Measurements from ENCODE around the gene NSFL1C.
A peak's percentile ranks its signal among the peaks of the same experiment; 100 is the strongest.

NSFL1C gene

DNA sequence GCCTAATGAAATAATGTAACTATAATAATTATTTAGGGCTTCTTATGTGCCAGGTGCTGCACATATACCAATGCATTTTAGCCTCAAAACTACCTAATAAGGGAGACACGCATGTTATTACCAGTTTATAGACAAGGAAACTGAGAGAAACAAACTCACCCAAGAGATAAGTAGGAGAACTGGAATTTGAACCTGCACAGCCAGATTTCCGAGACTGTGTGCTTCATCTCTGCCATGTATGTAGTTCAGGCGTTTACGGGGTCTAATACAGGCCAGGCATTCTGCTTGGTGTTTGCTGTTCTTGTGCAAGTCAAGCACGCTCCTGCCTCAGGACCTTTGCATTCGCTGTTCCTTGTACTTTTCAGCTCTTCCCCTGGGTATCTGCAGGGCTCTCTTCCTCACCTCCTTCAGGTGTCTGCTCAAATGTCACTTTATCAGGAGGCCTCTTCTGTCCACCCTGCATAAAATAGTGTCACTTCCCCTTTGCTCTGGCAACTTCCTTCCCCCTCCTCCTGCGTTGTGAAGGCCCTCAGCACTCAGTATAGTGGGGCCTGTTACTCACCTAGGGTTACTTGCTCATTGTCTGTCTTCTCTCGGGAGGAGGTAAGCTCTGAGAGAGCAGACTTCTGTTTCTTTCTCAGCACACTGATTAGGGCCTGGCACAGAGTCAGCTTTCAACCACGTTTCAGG, 6.1 kb upstream of the NSFL1C start:
- H3K36me3 ChIP-seq (ENCODE audit: control insufficient read depth, insufficient read depth, low read length): no peaks in the 10 kb centered on the region
- WGBS, 2 experiments: 83 to 84% methylated on average over 9 of the region's 9 CpGs
- H3K27ac ChIP-seq (ENCODE audit: insufficient read depth, low read depth, low read length, poor library complexity, severe bottlenecking): no peak overlapping the region
- no peaks in the 10 kb centered on the region for H3K4me1 ChIP-seq (ENCODE audit: control insufficient read depth, insufficient read depth, low read length)
- no peaks in the 10 kb centered on the region for H3K9me3 ChIP-seq (ENCODE audit: control insufficient read depth, low read length)
- H3K27me3 ChIP-seq (ENCODE audit: control insufficient read depth, insufficient read depth, low read length, poor library complexity, severe bottlenecking): no peaks in the 10 kb centered on the region
- no peak overlapping the region for H3K4me3 ChIP-seq (ENCODE audit: insufficient read depth, low read depth, low read length)

DNA sequence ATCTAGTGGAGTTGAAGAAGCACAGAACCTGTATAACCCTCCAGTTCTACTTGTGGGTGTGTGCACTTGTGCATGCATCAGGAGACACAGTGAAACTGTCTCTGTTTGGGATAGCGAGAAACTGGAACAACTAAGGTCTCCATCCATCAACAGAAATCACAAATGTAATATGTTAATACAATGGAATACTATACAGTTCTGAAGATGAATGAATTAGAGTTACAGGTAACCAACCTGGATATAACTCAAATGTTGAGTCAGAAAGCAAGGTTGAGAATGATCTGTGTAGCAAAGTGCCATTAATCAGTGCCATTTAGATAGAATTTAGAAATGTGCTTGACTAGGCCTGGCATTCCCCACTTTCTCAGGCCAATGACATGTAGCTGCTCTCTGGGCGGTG, 4.6 kb upstream of the NSFL1C start:
- 99 to 100% methylated on average over 1 to 2 of the region's 2 CpGs for WGBS, 2 experiments
- no peaks in the 10 kb centered on the region for H3K9me3 ChIP-seq (ENCODE audit: control insufficient read depth, low read length)
- H3K4me3 ChIP-seq (ENCODE audit: insufficient read depth, low read depth, low read length): no peak overlapping the region
- no peaks in the 10 kb centered on the region for H3K27me3 ChIP-seq (ENCODE audit: control insufficient read depth, insufficient read depth, low read length, poor library complexity, severe bottlenecking)
- no peak overlapping the region for H3K27ac ChIP-seq (ENCODE audit: insufficient read depth, low read depth, low read length, poor library complexity, severe bottlenecking)
- H3K4me1 ChIP-seq (ENCODE audit: control insufficient read depth, insufficient read depth, low read length): no peaks in the 10 kb centered on the region
- H3K36me3 ChIP-seq (ENCODE audit: control insufficient read depth, insufficient read depth, low read length): no peaks in the 10 kb centered on the region

DNA sequence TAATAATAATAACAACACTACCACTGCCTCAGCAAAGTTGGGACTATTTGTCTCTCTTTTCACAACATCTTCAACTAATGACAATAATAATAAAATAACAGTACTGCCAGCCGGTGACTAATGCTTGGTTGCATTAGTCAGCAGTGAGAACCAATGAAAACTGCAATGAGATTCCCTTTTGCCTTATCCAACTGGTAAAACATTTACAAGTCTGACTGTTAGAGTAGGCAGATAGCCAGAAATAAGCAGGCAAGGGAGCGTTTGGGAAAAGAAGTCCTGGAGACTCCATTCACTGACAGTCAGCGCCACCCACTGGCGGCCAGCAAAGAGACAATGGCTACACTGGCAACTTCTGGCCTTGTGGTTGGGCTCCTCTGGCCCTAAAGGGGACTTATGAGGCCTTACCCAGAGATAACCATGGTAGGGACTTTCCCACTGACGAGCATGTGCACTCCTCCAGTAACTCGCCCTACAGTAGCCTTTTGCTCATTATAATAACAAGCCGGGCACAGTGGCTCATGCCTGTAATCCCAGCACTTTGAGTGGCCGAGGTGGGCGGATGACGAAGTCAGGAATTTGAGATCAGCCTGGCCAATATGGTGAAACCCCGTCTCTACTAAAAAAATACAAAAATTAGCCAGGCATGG, 3.4 kb upstream of the NSFL1C start:
- Histone ChIP-seq H3K27ac (ENCODE audit: insufficient read depth, low read depth, low read length, poor library complexity, severe bottlenecking) (no peak overlapping the region), H3K36me3 (ENCODE audit: control insufficient read depth, insufficient read depth, low read length) (no peaks in the 10 kb centered on the region), H3K4me3 (ENCODE audit: insufficient read depth, low read depth, low read length) (no peak overlapping the region), H3K27me3 (ENCODE audit: control insufficient read depth, insufficient read depth, low read length, poor library complexity, severe bottlenecking) (no peaks in the 10 kb centered on the region), H3K4me1 (ENCODE audit: control insufficient read depth, insufficient read depth, low read length) (peaks cover 8% of the 10 kb centered on the region), H3K9me3 (ENCODE audit: control insufficient read depth, low read length) (no peaks in the 10 kb centered on the region)
- WGBS, 2 experiments: 42 to 44% methylated on average over 11 of the region's 11 CpGs

DNA sequence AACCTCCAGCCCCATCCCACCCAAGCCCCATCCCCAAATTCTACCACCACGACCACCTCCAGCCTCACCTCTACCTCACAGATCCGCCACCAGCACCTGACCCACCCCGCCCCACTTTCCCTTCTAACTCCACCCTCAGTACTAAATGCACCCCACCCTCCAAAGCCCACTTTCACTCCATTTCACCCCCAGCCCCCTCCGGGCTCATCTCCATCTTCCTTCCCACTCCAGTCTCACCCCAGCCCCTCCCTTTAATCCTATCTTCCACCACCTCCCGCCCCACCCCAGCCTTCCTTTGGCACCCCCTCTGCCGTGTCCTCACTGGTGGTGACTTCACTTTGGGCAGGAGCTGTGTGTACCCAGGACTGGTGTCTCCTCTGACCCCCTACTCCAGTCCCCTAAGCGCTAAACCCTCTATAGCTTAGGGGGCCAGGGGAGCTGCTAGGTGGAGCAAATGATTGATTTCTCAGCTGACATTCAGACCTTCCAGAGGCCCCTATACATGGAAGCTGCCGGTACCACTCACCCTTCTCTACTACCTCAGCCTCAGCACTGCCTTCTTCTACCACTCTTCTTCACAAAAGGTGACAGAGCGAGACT, 2.8 kb upstream of the NSFL1C start:
- Histone ChIP-seq H3K4me1 (ENCODE audit: control insufficient read depth, insufficient read depth, low read length) (peaks cover 8% of the 10 kb centered on the region), H3K9me3 (ENCODE audit: control insufficient read depth, low read length) (no peaks in the 10 kb centered on the region), H3K27me3 (ENCODE audit: control insufficient read depth, insufficient read depth, low read length, poor library complexity, severe bottlenecking) (no peaks in the 10 kb centered on the region), H3K4me3 (ENCODE audit: insufficient read depth, low read depth, low read length) (no peak overlapping the region), H3K36me3 (ENCODE audit: control insufficient read depth, insufficient read depth, low read length) (no peaks in the 10 kb centered on the region), H3K27ac (ENCODE audit: insufficient read depth, low read depth, low read length, poor library complexity, severe bottlenecking) (no peak overlapping the region)
- WGBS, 2 experiments: 86 to 87% methylated on average over 9 of the region's 9 CpGs

DNA sequence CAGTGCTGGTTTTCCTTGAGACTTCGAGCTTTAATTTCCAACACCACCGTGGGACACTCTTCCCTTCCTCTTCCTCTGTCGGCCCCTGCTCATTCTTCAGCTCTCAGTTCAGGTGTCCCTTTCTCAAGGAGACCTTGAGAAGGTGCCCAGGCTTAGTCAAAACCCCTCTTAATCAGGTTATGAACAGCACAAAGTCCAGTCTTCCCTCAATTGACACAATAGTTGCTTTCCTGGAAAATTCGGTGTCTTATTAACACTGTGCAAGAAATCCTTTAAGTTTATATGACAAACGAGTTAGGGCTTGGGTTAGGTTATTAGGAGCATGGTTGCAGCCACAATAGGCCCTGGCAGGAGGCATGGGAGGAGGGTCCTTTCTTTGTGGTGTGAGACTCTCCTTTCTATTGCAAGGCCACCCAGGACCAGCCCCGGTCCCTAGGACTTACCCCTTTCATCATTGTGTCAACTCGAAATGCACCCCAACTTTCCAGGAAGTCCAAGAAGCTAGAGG, 1.5 kb upstream of the NSFL1C start:
- H3K27me3 ChIP-seq (ENCODE audit: control insufficient read depth, insufficient read depth, low read length, poor library complexity, severe bottlenecking): no peaks in the 10 kb centered on the region
- no peak overlapping the region for H3K4me3 ChIP-seq (ENCODE audit: insufficient read depth, low read depth, low read length)
- WGBS, 2 experiments: 86 to 90% methylated on average over 7 of the region's 7 CpGs
- peaks cover 8% of the 10 kb centered on the region for H3K4me1 ChIP-seq (ENCODE audit: control insufficient read depth, insufficient read depth, low read length)
- H3K27ac ChIP-seq (ENCODE audit: insufficient read depth, low read depth, low read length, poor library complexity, severe bottlenecking): no peak overlapping the region
- H3K9me3 ChIP-seq (ENCODE audit: control insufficient read depth, low read length): no peaks in the 10 kb centered on the region
- H3K36me3 ChIP-seq (ENCODE audit: control insufficient read depth, insufficient read depth, low read length): no peaks in the 10 kb centered on the region

DNA sequence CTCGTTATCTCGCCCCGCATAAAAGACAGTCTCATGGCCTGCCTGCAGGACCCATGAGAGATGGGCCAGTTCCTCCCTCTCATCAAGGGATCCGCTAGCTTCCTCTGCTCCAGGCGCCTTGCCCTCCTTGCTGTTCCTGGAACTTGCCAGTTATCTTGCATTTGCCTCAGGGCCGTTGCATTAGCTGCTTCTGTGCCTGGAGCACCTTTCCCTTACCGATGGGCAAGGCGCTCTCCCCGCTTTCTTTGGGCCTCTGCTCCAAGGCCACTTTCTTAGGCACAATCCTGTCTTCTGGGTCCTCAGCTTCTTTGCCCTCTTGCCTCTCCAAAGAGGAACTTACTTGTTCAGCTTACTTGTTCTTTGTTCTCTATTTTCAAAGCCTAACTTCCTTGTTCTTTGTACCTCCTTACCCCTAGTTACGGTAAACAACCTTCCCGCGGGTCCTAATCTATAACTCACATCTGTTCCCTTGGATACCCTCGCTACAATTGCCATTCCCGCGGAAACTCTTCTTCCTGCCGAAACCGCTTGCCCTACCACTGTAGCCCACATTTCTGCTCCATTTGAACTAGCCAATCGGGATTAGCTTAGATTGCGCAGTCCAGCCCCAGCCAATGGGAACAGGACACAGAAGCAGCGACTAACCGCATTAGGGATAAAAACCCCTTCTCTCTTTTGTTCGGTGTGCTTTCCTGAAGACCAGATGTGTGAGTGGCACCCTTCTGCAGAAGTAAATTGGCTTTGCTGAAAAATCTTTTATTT, 887 bp upstream of the NSFL1C start:
- Histone ChIP-seq H3K4me1 (ENCODE audit: control insufficient read depth, insufficient read depth, low read length) (peaks cover 8% of the 10 kb centered on the region), H3K27me3 (ENCODE audit: control insufficient read depth, insufficient read depth, low read length, poor library complexity, severe bottlenecking) (no peaks in the 10 kb centered on the region), H3K4me3 (ENCODE audit: insufficient read depth, low read depth, low read length) (no peak overlapping the region), H3K36me3 (ENCODE audit: control insufficient read depth, insufficient read depth, low read length) (no peaks in the 10 kb centered on the region), H3K9me3 (ENCODE audit: control insufficient read depth, low read length) (no peaks in the 10 kb centered on the region), H3K27ac (ENCODE audit: insufficient read depth, low read depth, low read length, poor library complexity, severe bottlenecking) (no peak overlapping the region)
- 81% methylated on average over 22 of the region's 22 CpGs for WGBS, 2 experiments

DNA sequence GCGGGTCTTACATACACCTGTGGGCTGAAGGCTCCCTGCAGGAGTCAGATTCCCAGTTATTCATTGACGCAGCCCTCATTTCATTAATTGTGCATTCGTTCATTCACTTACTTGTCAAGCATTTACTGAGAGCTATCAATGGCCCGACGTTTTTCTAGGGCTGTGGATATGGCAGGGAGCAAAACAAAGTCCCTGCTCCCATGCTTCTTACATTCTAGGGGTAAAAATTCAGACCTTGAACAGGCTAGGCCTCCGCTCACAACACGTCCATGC, 369 bp upstream of the NSFL1C start:
- H3K36me3 ChIP-seq (ENCODE audit: control insufficient read depth, insufficient read depth, low read length): no peaks in the 10 kb centered on the region
- no peak overlapping the region for H3K27ac ChIP-seq (ENCODE audit: insufficient read depth, low read depth, low read length, poor library complexity, severe bottlenecking)
- WGBS, 2 experiments: 15 to 16% methylated on average over 7 of the region's 7 CpGs
- H3K27me3 ChIP-seq (ENCODE audit: control insufficient read depth, insufficient read depth, low read length, poor library complexity, severe bottlenecking): no peaks in the 10 kb centered on the region
- peaks cover 8% of the 10 kb centered on the region for H3K4me1 ChIP-seq (ENCODE audit: control insufficient read depth, insufficient read depth, low read length)
- no peak overlapping the region for H3K4me3 ChIP-seq (ENCODE audit: insufficient read depth, low read depth, low read length)
- no peaks in the 10 kb centered on the region for H3K9me3 ChIP-seq (ENCODE audit: control insufficient read depth, low read length)

DNA sequence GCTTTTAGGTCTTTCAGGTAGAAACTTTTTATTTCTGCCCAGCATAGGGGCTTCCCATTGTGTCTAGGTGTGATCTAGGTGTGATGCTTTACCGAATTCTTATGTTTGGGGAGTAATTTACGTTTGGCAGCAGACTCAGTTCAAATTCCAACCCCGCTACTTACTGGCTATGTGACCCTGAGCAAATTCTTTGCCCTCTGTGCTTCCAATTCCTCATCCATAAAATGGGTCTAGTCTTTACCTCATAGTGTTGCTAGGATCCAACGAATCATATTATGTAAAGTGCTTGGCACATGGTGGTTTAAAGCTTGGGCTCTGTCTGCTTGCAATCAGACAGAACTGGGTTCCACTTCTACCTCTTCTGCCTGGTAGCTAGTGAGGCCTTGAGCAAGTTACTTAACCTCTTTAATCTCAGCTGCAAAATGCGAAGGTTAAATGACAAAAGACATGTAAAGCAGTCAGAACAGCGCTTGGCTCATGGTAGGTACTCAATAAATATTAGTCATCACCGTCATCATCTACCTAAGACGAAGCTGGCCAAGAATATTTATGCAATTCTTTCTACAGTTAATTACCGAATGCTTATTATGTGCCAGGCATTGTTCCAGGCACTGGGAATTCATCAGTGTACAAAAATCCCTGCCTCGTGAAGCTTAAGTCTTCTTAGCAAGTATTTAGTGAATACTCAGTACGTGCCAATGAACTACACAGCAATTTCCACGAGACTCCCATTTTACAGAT, 1.0 kb downstream of the NSFL1C start:
- no peaks in the 10 kb centered on the region for H3K9me3 ChIP-seq (ENCODE audit: control insufficient read depth, low read length)
- peaks cover 8% of the 10 kb centered on the region for H3K4me1 ChIP-seq (ENCODE audit: control insufficient read depth, insufficient read depth, low read length)
- no peaks in the 10 kb centered on the region for H3K36me3 ChIP-seq (ENCODE audit: control insufficient read depth, insufficient read depth, low read length)
- H3K4me3 ChIP-seq (ENCODE audit: insufficient read depth, low read depth, low read length): peak overlapping the region; percentile 95
- H3K27me3 ChIP-seq (ENCODE audit: control insufficient read depth, insufficient read depth, low read length, poor library complexity, severe bottlenecking): no peaks in the 10 kb centered on the region
- 46 to 52% methylated on average over 12 of the region's 12 CpGs for WGBS, 2 experiments
- H3K27ac ChIP-seq (ENCODE audit: insufficient read depth, low read depth, low read length, poor library complexity, severe bottlenecking): no peak overlapping the region

DNA sequence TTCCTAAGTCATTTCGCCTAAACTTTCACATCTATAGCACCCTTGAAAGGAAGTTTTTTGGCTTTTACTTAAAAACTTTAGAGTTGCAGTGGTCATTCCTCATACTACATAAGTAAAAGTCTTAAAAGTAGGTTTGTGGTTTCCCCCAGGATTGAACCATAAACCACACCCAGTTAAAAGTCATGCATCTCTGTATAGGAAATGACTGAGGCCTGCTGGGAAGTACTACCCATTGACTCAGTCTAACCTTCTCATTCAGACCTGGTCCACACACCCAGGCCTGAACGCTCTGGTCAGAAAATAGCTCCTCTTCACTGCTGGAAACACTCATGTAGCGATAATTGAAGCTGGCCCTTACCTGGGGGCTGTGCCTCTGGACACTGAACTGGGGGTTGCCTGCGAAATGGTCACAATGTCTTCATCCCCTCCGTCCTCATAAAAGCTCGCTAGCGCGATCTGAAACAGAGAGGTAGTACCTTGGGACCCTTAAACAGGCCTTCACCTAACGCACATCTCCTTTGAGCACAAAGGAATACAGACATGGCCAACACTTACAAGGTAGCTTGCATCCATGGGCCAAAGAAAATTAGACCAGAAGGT, 2.6 kb downstream of the NSFL1C start:
- Histone ChIP-seq H3K4me1 (ENCODE audit: control insufficient read depth, insufficient read depth, low read length) (peaks cover 8% of the 10 kb centered on the region), H3K36me3 (ENCODE audit: control insufficient read depth, insufficient read depth, low read length) (no peaks in the 10 kb centered on the region), H3K9me3 (ENCODE audit: control insufficient read depth, low read length) (no peaks in the 10 kb centered on the region), H3K4me3 (ENCODE audit: insufficient read depth, low read depth, low read length) (no peak overlapping the region), H3K27ac (ENCODE audit: insufficient read depth, low read depth, low read length, poor library complexity, severe bottlenecking) (no peak overlapping the region), H3K27me3 (ENCODE audit: control insufficient read depth, insufficient read depth, low read length, poor library complexity, severe bottlenecking) (no peaks in the 10 kb centered on the region)
- WGBS, 2 experiments: 93 to 95% methylated on average over 9 of the region's 9 CpGs
